Stimulated activated CD4-positive, alpha-beta T cell treated with anti-CD3 and anti-CD28 coated beads, Interleukin-1b, Interleukin-23, amount 100 ng/mL, for 24 hours (primary cell): ENCODE results near the gene RAD23A.

Experiments used
- DNase-seq, 4 experiments: peaks; one replicate each; pipeline ENCODE4 v3.0.0-alpha.2; 2020; ENCODE audit warnings: low read depth in 4 of 4, low spot score in 1 of 4

Gene RAD23A

DNA sequence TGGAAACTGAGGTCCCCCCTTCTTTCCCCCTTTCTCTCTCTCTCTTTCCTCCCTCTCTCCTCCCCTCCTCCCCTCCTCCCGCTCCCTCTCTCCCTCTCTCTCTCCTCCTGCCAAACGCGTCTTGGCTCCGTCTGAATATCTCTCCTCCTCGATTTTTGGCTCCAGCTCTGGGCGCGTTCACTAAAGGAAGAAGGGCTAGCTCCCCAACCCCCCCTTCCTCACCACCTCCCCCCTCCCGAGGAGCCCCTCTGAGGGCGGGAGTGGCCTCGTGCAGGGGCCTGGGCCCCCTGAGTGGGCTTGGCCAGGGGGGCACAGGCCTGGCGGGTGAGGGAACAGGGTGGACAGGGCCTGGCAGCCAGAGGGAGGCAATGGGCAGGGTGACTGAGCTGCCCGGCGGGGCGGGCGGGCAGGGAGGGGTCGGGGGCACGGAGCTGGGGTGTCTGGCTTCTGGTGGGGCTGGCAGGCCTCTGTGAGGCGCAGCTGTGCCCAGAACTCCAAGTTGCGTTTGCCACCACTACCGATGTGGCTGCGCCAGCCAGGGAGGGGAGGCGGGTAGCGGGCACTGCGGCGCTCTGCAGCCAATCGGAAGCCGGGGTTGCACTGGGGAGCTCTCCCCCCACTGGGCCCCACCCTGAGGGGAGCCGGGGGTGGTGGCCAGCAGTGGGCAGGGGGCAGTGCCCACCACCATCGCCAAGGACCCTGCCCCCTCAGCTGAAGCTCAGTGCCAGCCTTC is 56.7 kb downstream of the RAD23A start:
- no peak for DNase-seq

DNA sequence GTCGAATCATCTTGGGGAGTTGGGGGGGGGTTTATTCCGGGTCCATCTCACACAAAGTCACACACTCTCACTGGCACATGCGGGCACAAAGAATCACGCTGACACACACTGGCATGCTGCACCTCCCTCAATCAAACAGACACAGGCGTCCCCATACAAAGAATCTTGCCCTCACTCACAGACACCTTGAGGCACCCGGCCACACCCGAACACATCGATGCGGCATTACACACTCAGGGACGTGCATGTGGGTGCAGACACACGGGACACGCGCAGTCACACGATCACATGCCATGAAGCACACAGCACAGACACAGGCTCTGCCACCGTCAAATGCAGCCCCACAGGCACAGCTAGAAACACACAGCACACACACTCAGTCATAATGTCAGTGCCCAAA is 57.4 kb downstream of the RAD23A start:
- DNase-seq: no peak
